GM10266 (cell line): Measurements from ENCODE around the gene TMEM53.

Source experiments
- DNase-seq: peaks from one replicate; pipeline ENCODE4 v3.0.0; 2012; ENCODE audit errors: extremely low spot score
- TF ChIP-seq, protein P1 (sequence below): IDR thresholded peaks from 2 replicates; pipeline ENCODE4 v1.5.1; 2012; ENCODE audit warnings: mild to moderate bottlenecking, low read depth; ENCODE audit not compliant: control insufficient read depth, insufficient read depth; ENCODE audit errors: missing control alignments

The TMEM53 gene

DNA sequence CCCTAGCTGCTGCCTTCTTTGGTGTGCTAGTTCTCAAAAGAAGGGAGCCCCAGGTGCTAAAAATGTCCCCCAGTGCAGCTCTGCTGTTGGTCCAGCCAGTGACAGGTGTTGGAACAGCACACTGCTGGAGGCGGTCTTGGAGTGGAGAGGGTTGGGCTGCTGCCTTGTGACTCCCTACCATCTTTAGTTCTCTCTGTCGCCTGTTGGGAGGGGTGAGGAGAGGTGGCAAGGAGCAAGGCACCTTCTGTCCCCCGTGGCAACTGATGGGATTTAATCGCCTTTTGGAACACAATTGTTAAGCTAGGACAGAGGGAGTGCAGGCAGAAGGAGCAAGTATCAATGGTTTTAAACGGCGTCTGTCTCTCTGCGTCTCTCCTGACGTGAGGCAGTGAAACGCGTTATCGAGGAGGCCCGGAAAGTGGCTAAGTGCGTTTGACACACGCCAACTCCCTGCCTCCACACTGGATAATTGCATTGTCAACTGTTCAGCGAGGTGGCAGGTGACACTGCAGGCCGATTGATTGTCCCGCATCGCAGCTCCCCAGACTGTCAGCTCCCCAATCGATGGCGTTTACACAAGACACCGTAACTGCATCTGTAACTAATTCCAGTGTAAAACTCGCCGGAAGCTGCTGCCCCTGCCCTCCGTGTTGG is 34.0 kb downstream of the TMEM53 start:
- DNase-seq = no peak

DNA sequence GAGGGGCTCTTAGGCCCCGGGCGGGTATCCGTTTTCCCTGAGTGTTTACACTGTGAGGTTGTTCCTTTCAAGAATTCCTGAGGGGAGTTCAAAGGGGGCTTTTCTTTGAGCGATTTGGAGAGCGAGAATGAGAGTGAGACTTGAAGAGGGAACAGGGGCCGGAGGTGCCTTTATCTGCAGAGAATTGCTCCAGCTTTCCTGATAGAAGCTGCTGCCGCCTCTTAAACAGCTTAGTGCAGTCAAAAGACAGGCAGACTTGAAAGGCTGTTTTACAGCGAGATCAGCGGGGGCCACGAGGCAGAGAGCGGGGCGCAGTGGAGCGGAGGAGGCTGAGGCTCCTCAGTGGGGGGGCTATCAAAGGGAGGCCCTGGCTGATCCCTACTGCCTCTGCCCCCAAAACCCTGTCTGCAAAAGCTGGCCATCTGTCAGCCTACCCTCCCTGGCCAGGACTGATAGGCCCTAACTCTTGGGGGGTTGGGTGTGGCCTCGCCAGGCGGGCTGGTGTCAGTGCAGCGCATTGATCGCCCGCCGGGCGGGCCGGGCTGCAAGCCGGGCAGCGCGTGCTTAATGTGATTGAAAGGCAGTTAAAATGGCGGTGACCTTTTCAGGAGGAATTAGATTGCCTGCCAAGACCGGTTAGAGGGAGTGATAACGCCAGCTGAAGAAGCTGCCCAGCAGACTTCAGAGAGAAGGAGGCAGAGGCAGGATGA is 36.4 kb downstream of the TMEM53 start:
- DNase-seq = no peak
- TF ChIP-seq, protein P1, sequence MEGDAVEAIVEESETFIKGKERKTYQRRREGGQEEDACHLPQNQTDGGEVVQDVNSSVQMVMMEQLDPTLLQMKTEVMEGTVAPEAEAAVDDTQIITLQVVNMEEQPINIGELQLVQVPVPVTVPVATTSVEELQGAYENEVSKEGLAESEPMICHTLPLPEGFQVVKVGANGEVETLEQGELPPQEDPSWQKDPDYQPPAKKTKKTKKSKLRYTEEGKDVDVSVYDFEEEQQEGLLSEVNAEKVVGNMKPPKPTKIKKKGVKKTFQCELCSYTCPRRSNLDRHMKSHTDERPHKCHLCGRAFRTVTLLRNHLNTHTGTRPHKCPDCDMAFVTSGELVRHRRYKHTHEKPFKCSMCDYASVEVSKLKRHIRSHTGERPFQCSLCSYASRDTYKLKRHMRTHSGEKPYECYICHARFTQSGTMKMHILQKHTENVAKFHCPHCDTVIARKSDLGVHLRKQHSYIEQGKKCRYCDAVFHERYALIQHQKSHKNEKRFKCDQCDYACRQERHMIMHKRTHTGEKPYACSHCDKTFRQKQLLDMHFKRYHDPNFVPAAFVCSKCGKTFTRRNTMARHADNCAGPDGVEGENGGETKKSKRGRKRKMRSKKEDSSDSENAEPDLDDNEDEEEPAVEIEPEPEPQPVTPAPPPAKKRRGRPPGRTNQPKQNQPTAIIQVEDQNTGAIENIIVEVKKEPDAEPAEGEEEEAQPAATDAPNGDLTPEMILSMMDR = no peak

More for the DNA sequence above, 34.0 kb downstream of the TMEM53 start:
- TF ChIP-seq, protein P1 = no peak

DNA sequence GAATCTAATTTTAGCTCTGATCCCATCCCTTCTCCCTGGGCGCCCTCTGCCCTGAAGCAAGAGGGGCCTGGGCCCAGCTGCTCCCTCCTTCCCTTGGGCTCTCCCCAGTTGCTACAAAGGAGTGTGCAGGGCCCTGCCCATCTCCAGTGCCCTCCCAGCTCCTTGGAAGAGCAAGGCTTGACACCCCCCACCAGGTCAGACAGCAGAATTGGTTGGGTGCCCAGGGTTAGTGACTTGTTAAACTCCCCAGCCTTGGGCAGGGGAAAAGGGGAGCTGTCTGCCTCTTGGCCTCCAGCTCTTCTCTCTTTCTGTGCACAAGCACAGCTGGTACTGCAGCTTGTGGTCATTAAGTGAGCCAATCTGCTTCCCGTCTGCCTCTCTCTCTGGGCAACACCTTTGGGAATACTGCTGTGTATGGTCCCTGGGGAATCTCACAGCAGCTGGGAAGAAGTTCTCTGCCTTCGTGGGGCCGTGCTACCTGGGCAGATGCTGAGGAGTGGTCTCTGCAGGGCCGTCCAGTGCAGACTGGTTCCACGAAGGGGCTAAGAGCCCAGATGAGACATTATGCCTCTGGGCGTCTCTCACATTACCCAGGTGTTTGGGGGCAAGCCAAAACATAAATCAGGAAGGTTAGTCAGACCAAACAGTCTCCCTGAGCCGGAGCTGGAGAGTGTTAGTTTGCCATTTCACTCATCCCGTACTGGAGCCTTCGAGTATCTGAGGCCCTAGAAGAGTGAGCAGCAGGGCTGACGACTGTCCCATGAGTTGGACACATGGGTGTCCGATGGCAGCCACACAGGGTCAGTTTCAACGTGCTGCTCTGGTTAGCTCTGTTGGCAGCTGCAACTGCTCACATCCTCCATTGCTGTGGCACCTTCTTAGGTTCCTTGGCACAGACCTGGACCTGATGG is 37.3 kb downstream of the TMEM53 start:
- TF ChIP-seq, protein P1 = no peak
- no peak for DNase-seq

DNA sequence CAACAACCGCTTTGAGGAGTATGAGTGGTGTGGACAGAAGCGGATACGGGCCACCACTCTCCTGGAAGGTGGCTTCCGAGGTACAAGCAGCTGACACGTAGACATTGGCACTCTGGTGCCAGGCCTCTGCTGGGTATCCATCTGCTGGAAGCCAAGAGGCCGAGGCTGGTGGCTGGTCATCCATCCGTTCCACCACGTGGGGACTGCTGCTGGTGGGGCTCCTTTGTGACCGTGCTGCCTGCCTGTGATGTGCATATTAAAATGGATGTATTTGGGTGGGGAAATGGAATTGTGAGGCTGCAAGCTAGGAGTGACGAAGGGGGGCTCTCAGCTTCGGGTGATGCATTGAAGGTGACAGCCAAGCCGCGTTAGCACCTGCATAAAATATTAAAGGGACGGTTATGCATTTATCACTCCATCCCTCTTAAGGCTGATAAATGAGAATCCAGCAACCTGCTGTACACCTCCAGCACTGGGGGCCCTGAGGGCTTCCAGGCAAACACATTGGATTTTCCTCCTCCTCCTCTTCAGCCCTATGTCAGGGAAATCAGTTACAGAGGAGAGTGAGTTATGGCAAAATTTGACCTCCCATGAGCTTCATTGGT is 38.1 kb downstream of the TMEM53 start:
- DNase-seq = no peak
- TF ChIP-seq, protein P1 = no peak

DNA sequence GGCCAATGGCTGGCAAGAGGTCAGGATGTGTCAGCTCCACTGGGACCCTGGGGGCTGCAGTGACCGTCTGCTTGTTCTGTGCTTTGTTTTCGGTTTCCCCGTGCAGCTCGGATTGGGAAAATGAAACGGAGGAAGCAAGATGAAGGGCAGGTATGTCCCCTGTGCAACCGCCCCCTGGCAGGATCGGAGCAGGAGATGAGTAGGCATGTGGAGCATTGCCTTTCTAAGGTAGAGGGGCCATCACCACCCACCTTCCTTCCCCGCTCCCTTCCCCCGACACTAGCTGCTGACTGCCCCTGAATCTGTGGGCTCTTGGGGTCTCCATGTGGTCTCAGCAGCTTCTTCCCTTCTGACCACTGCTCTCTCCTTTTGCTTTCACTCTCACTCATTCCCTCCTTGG is 38.8 kb downstream of the TMEM53 start:
- TF ChIP-seq, protein P1 = no peak
- no peak for DNase-seq

DNA sequence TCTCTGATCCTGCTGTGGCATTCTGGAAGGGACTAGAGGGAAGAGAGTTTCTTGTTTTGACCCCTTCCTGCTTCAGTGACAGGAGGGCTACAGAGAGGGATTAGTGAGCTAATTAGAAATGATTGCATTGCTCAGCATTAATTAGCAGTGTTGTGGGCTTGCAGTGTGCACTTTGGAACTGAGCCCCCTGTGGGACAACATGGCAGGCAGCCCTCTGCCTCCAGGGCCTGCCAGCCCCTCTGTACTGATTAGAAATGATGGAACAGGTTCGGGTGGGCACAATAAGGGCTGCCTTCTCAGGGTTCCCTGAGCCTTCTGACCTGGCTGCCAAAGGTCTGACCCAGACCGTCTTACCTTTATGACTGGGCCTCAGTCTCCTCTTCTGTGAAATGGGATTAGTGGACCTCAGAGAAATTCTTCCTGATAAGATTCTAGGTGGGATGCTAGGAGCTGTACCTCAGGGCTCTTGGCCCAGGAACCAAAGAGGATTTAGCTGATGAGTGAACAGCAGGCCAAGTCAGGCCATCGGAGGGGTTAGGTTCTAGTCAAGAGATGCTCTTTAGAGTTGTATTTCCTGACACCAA is 39.6 kb downstream of the TMEM53 start:
- TF ChIP-seq, protein P1 = no peak
- DNase-seq = no peak
